SK-N-SH (cell line): ENCODE measurements around the gene FAM20C. TPM values are rescaled to one million over a fixed set of nuclear protein-coding genes. Genes with fewer than 3 reads are reported as not detected.

Experiments
- CTCF ChIA-PET: fragments of 300-600, 350-600 bp; formaldehyde crosslinking; extraction: SDS; loops from one replicate; lab custom pipeline; 2021; lab: Yijun Ruan, JAX
- POLR2A ChIA-PET: fragments of 350-600 bp; sonication (Branson Sonifier 250); formaldehyde crosslinking; extraction: SDS; loops from one replicate; lab custom pipeline; 2020; ENCODE audit warnings: antibody characterized with exemption, inconsistent platforms; lab: Yijun Ruan, JAX
- DNase-seq: peaks from one replicate; pipeline ENCODE4 v3.0.0; 2012
- H2AFZ ChIP-seq: fragments of 200-600 bp; sonication (generic); 2 replicates; pipeline ENCODE4 v1.8.1; 2016; ENCODE audit warnings: antibody characterized with exemption, mild to moderate bottlenecking, low read depth
- H3F3A ChIP-seq: fragments of 200-600 bp; sonication (generic); replicated peaks from 2 replicates; pipeline ENCODE3; 2016; ENCODE audit warnings: antibody characterized with exemption, mild to moderate bottlenecking; ENCODE audit not compliant: insufficient read depth
- H3K27ac ChIP-seq, 2 experiments: fragments of 200-500 bp in 1 of 2; fragments of 200-600 bp in 1 of 2; sonication (Bioruptor generic) in 1 of 2; sonication (generic), shearing (Covaris generic) in 1 of 2; 2 replicates each; pipeline versions ENCODE4 v1.5.1 to v1.6.1; 2014 to 2016; ENCODE audit warnings: low read depth in 2 of 2, inconsistent platforms in 1 of 2, low read length in 1 of 2, mild to moderate bottlenecking in 1 of 2, mixed read lengths in 1 of 2
- H3K27me3 ChIP-seq: fragments of 200-600 bp; sonication (generic), shearing (Covaris generic); 2 replicates; pipeline ENCODE4 v1.6.1; 2016; ENCODE audit warnings: mixed run types; ENCODE audit not compliant: insufficient read depth
- H3K36me3 ChIP-seq, 2 experiments: fragments of 200-500 bp in 1 of 2; fragments of 200-600 bp in 1 of 2; sonication (Bioruptor generic) in 1 of 2; sonication (generic) in 1 of 2; replicated peaks in 1 of 2; 2 replicates each; pipeline versions ENCODE3 to v1.5.1; 2014 to 2016; ENCODE audit warnings: low read length in 1 of 2, mild to moderate bottlenecking in 1 of 2; ENCODE audit not compliant: insufficient read depth in 2 of 2, control insufficient read depth in 1 of 2
- H3K4me1 ChIP-seq, 2 experiments: fragments of 200-500 bp in 1 of 2; fragments of 200-600 bp in 1 of 2; sonication (Bioruptor generic) in 1 of 2; sonication (generic), shearing (Covaris generic) in 1 of 2; 2 replicates each; pipeline versions ENCODE4 v1.5.1 to v1.6.1; 2014 to 2016; ENCODE audit warnings: low read depth in 1 of 2, low read length in 1 of 2, mixed run types in 1 of 2; ENCODE audit not compliant: insufficient read depth in 2 of 2, control insufficient read depth in 1 of 2
- H3K4me2 ChIP-seq: fragments of 200-600 bp; sonication (generic), shearing (Covaris generic); 2 replicates; pipeline ENCODE4 v1.6.1; 2017; ENCODE audit warnings: mixed run types
- H3K4me3 ChIP-seq, 2 experiments: fragments of 200-500 bp in 1 of 2; fragments of 200-600 bp in 1 of 2; sonication (Bioruptor generic) in 1 of 2; sonication (generic), shearing (Covaris generic) in 1 of 2; 2 replicates each; pipeline versions ENCODE4 v1.5.1 to v1.8.1; 2014 to 2016; ENCODE audit warnings: low read depth in 2 of 2, inconsistent platforms in 1 of 2, low read length in 1 of 2, mild to moderate bottlenecking in 1 of 2, mixed read lengths in 1 of 2, moderate library complexity in 1 of 2
- H3K79me2 ChIP-seq: fragments of 200-600 bp; sonication (generic); 2 replicates; pipeline ENCODE4 v1.8.1; 2017; ENCODE audit warnings: mild to moderate bottlenecking; ENCODE audit not compliant: insufficient read depth
- H3K9ac ChIP-seq: fragments of 200-600 bp; sonication (generic); 2 replicates; pipeline ENCODE4 v1.6.1; 2017; ENCODE audit warnings: mixed run types
- H3K9me2 ChIP-seq: fragments of 200-600 bp; sonication (generic); 2 replicates; pipeline ENCODE4 v1.6.1; 2017; ENCODE audit warnings: mixed run types
- H3K9me3 ChIP-seq: fragments of 200-600 bp; sonication (generic); 2 replicates; pipeline ENCODE4 v1.6.1; 2017; ENCODE audit warnings: mixed run types, mild to moderate bottlenecking, moderate library complexity
- H4K20me1 ChIP-seq: fragments of 200-600 bp; sonication (generic); 2 replicates; pipeline ENCODE4 v1.6.1; 2017; ENCODE audit warnings: mild to moderate bottlenecking, mixed run types; ENCODE audit not compliant: insufficient read depth
- CTCF ChIP-seq: fragments of 200-600 bp; sonication (generic); IDR thresholded peaks from 2 replicates; pipeline ENCODE4 v1.6.1; 2017; ENCODE audit warnings: antibody characterized with exemption, mild to moderate bottlenecking, moderate library complexity
- ELF1 ChIP-seq: IDR thresholded peaks from 2 replicates; pipeline ENCODE4 v1.4.0; 2012
- EZH2phosphoT487 ChIP-seq: fragments of 200-600 bp; sonication (generic); IDR thresholded peaks from 2 replicates; pipeline ENCODE4 v1.6.1; 2017; ENCODE audit warnings: low read depth, mixed run types, mild to moderate bottlenecking, antibody characterized with exemption, moderate library complexity, borderline replicate concordance
- FOSL2 ChIP-seq: IDR thresholded peaks from 2 replicates; pipeline ENCODE4 v1.4.0; 2012; ENCODE audit warnings: low read depth, mild to moderate bottlenecking, moderate library complexity, borderline replicate concordance
- GATA2 ChIP-seq: sonication (generic); formaldehyde crosslinking; IDR thresholded peaks from 2 replicates; pipeline ENCODE4 v1.5.0; 2020; ENCODE audit warnings: mild to moderate bottlenecking, missing genetic modification reagents
- JUND ChIP-seq: IDR thresholded peaks from 2 replicates; pipeline ENCODE4 v1.4.0; 2012
- SMC3 ChIP-seq: IDR thresholded peaks from 2 replicates; pipeline ENCODE4 v1.6.1; 2012; ENCODE audit warnings: low read depth, low read length, improper control_type of control experiment
- USF1 ChIP-seq: IDR thresholded peaks from 2 replicates; pipeline ENCODE4 v1.4.0; 2012; ENCODE audit warnings: low read depth, borderline replicate concordance
- WGBS: methylation state at CpG from one replicate; pipeline ENCODE4 v1.1.6; 2017; ENCODE audit warnings: low lambda C conversion rate; 5-methylcytosine and 5-hydroxymethylcytosine counted together
- polyA plus RNA-seq, 3 experiments: library from polyadenylated mRNA; depleted of rRNA; stranded (reverse); fragments of >200 nt; gene quantifications; 2 replicates each; pipeline ENCODE4 v1.2.3, GENCODE V29; 2012
- TF ChIP-seq, protein P1 (sequence below): IDR thresholded peaks from 2 replicates; pipeline ENCODE4 v1.4.0; 2012; ENCODE audit warnings: low read depth, borderline replicate concordance
- TF ChIP-seq, protein P2 (sequence below): IDR thresholded peaks from 2 replicates; pipeline ENCODE4 v1.4.0; 2012; ENCODE audit warnings: low read depth

Gene FAM20C
- polyA plus RNA-seq, 1 of the 3 experiments (the other 2 are of a cell fraction): 12.7 TPM

DNA sequence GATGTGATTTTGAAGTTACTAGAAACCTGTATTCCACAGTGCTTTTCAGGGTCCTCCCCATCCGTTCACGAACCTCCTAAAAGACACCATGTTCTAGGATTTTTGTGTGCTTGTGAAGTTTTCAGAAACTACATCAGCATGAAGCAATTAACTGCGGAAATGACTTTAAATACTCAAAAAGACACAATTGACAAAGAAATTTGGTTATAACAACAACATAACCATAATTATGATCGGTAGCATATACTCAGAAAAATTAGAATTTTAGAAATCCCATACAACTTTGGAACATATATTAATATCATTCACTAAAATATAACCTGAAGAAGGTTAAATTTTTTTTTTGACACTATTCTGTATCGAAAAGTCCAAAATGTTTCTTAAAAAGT is 43.8 kb upstream of the FAM20C start:
- Histone ChIP-seq H3K4me2 (peak overlapping the region; percentile 82), H3K36me3 (peaks cover 0 to 11% of the 10 kb centered on the region in 2 experiments), H2AFZ (peak overlapping the region; percentile 96), H3K4me1 (peaks cover 4 to 11% of the 10 kb centered on the region in 2 experiments; a peak in 3 of 4 replicates), H3F3A (peaks cover 3% of the 10 kb centered on the region), H3K9me2 (no peaks in the 10 kb centered on the region), H3K79me2 (no peaks in the 10 kb centered on the region), H3K4me3 (peak overlapping the region; percentile 67 to 73), H4K20me1 (no peaks in the 10 kb centered on the region), H3K9me3 (no peaks in the 10 kb centered on the region), H3K27ac (peak overlapping the region; percentile 84 to 97), H3K27me3 (no peaks in the 10 kb centered on the region), H3K9ac (peak overlapping the region; percentile 80)
- CTCF ChIA-PET: interaction anchor here (1.0 kb wide), 1 partner anchor 25 kb away, joined by 4 read pairs; no protein-coding TSS in a partner anchor
- POLR2A ChIA-PET: interaction anchor here (1.0 kb wide), 2 partner anchors 9 to 44 kb away, joined by 3 to 4 read pairs; partner anchors contain the start of gene FAM20C
- no peak for DNase-seq
- TF ChIP-seq ELF1 (no peak), CTCF (no peak), SMC3 (no peak), JUND (no peak), GATA2 (no peak), EZH2phosphoT487 (no peak), FOSL2 (no peak), USF1 (no peak)
- TF ChIP-seq, protein P1, sequence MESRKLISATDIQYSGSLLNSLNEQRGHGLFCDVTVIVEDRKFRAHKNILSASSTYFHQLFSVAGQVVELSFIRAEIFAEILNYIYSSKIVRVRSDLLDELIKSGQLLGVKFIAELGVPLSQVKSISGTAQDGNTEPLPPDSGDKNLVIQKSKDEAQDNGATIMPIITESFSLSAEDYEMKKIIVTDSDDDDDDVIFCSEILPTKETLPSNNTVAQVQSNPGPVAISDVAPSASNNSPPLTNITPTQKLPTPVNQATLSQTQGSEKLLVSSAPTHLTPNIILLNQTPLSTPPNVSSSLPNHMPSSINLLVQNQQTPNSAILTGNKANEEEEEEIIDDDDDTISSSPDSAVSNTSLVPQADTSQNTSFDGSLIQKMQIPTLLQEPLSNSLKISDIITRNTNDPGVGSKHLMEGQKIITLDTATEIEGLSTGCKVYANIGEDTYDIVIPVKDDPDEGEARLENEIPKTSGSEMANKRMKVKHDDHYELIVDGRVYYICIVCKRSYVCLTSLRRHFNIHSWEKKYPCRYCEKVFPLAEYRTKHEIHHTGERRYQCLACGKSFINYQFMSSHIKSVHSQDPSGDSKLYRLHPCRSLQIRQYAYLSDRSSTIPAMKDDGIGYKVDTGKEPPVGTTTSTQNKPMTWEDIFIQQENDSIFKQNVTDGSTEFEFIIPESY: no peak
- TF ChIP-seq, protein P2, sequence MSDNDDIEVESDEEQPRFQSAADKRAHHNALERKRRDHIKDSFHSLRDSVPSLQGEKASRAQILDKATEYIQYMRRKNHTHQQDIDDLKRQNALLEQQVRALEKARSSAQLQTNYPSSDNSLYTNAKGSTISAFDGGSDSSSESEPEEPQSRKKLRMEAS: no peak
- 63% methylated on average over 5 of the region's 5 CpGs for WGBS
